NK-92 (cell line): ENCODE results near the gene FOXI3.
"Not testable (repeated sequence)": the region's sequence is repeated elsewhere in the genome, so short reads cannot be mapped to it uniquely, and the experiment has no call there.

Experiments
- DNase-seq: peaks from one replicate; lab custom pipeline; 2025; ENCODE audit not compliant: unreplicated experiment; lab: John Stamatoyannopoulos, UW

Gene FOXI3

GRCh38 chr2:88442473-88442872 lies 10.0 kb downstream of the FOXI3 start:
- no peak for DNase-seq

GRCh38 chr2:88442061-88442460 lies 10.4 kb downstream of the FOXI3 start:
- no peak for DNase-seq

- DNase-seq: no peak
Measured at GRCh38 chr2:88437010-88437409, 15.5 kb downstream of the FOXI3 start.

- no peak for DNase-seq
Measured at GRCh38 chr2:88429929-88430328, 22.6 kb downstream of the FOXI3 start.

- no peak for DNase-seq
Measured at GRCh38 chr2:88423733-88424132, 28.8 kb downstream of the FOXI3 start.

- DNase-seq: not testable (repeated sequence)
Measured at GRCh38 chr2:88419051-88419450, 33.4 kb downstream of the FOXI3 start.

GRCh38 chr2:88416016-88416663 lies 36.4 kb downstream of the FOXI3 start:
- DNase-seq: no peak

GRCh38 chr2:88408870-88409269 lies 43.6 kb downstream of the FOXI3 start:
- not testable (repeated sequence) for DNase-seq

- no peak for DNase-seq
Measured at GRCh38 chr2:88400037-88400767, 52.3 kb downstream of the FOXI3 start.

GRCh38 chr2:88398180-88398579 lies 54.3 kb downstream of the FOXI3 start:
- no peak for DNase-seq
